NOMO-1 treated with DMSO at 0.1 percent for 48 hours (cell line): ENCODE results near the gene KRTAP5-6.
"Not testable (repeated sequence)": the region's sequence is repeated elsewhere in the genome, so short reads cannot be mapped to it uniquely, and the experiment has no call there.

Experiments
- DNase-seq: peaks from one replicate; lab custom pipeline; 2025; ENCODE audit not compliant: unreplicated experiment; lab: John Stamatoyannopoulos, UW

The KRTAP5-6 gene

GRCh38 chr11:1661454-1662269 lies 35.3 kb upstream of the KRTAP5-6 start:
- not testable (repeated sequence) for DNase-seq

- not testable (repeated sequence) for DNase-seq
Observed at GRCh38 chr11:1662699-1663283, 34.2 kb upstream of the KRTAP5-6 start.

- DNase-seq: no peak
Observed at GRCh38 chr11:1665313-1665712, 31.7 kb upstream of the KRTAP5-6 start.

- DNase-seq: no peak
Observed at GRCh38 chr11:1667121-1667850, 29.7 kb upstream of the KRTAP5-6 start.

- DNase-seq: no peak
Observed at GRCh38 chr11:1667906-1668305, 29.1 kb upstream of the KRTAP5-6 start.

GRCh38 chr11:1668911-1669473 lies 28.0 kb upstream of the KRTAP5-6 start:
- no peak for DNase-seq

GRCh38 chr11:1669546-1670218 lies 27.3 kb upstream of the KRTAP5-6 start:
- DNase-seq: no peak

- DNase-seq: not testable (repeated sequence)
Observed at GRCh38 chr11:1670457-1670856, 26.5 kb upstream of the KRTAP5-6 start.

- DNase-seq: no peak
Observed at GRCh38 chr11:1670905-1671371, 26.1 kb upstream of the KRTAP5-6 start.

GRCh38 chr11:1671658-1672057 lies 25.3 kb upstream of the KRTAP5-6 start:
- DNase-seq: no peak

GRCh38 chr11:1672613-1673350 lies 24.2 kb upstream of the KRTAP5-6 start:
- no peak for DNase-seq

GRCh38 chr11:1673446-1674172 lies 23.4 kb upstream of the KRTAP5-6 start:
- no peak for DNase-seq

GRCh38 chr11:1674173-1675131 lies 22.5 kb upstream of the KRTAP5-6 start:
- no peak for DNase-seq

GRCh38 chr11:1675536-1676228 lies 21.3 kb upstream of the KRTAP5-6 start:
- no peak for DNase-seq

GRCh38 chr11:1676229-1676740 lies 20.7 kb upstream of the KRTAP5-6 start:
- DNase-seq: no peak

- no peak for DNase-seq
Observed at GRCh38 chr11:1679881-1680280, 17.1 kb upstream of the KRTAP5-6 start.

- DNase-seq: no peak
Observed at GRCh38 chr11:1682225-1682905, 14.6 kb upstream of the KRTAP5-6 start.
